GM18909 (cell line): Measurements from ENCODE around the gene SETBP1.

Experiments used
- ATAC-seq: cut with Tn5 transposase; IDR thresholded peaks from one replicate; pipeline ENCODE4 v1.9.1; 2021; ENCODE audit warnings: mild to moderate bottlenecking; ENCODE audit not compliant: unreplicated experiment, poor library complexity

The SETBP1 gene

DNA sequence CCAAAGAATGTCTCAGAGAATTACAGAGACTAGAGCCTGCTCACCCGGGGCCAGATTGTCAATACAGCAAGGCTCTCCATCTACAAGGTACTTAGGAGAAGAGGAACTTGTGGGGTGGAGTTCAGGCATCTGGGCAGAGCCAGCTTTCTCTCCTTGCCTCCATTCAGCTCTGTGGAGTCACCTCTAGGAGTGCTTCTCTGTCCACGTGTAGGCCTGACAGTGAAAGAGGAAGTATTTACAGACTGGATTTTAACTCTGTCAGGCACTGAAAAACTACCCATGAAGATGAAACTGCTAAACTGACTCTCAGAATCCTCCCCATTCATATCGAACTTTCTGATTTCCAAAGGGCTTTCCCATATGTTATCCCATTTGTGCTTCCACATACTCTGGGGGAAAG is 315.6 kb downstream of the SETBP1 start:
- peak; percentile 76 for ATAC-seq

- no peak for ATAC-seq
These were observed 316.5 kb downstream of the SETBP1 start for GRCh38 chr18:44997174-44997573.

- no peak for ATAC-seq
These were observed 317.7 kb downstream of the SETBP1 start for GRCh38 chr18:44998360-44998759.

GRCh38 chr18:45004546-45005080 is 323.9 kb downstream of the SETBP1 start:
- no peak for ATAC-seq

GRCh38 chr18:45006934-45007333 is 326.2 kb downstream of the SETBP1 start:
- no peak for ATAC-seq

GRCh38 chr18:45007531-45007930 is 326.8 kb downstream of the SETBP1 start:
- no peak for ATAC-seq

GRCh38 chr18:45008694-45009413 is 328.2 kb downstream of the SETBP1 start:
- no peak for ATAC-seq

DNA sequence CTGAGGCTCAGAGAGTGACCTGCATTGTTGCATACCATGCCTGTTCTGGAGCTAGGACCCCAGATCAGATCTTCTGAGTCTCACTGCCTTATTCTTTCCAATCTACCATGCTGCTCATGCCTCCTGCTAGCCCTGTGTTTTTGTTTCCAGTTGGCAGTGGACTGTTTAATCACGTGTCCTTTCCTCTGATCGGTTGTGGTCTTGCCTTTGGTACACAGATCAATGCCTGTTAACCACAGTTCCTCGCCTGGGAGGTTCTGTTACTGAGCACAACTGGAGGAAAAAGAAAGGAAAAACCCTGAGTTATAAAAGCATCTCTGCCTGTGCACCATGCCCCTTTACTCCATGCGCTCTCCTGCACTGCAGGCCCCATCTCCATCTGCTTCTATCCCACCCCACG is 329.1 kb downstream of the SETBP1 start:
- ATAC-seq = no peak

DNA sequence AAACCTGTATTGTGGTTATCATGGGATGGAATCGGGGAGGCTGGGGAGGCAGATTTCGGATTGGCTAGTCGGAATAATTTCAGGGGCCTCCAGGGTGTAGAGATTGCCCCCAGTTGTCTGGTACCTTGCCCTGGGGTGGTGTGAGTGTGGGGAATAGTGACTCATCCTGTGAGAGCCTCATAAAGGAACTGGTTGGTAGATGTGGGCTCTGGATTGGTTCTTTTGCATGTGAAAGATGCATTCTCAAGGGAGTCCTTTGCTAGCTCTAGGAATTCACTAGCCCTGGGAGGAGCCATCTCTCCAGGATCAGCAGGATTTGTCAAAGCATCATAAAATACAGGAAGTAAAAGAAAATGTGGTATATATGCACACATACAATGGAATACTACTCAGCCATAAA is 331.6 kb downstream of the SETBP1 start:
- ATAC-seq = no peak

DNA sequence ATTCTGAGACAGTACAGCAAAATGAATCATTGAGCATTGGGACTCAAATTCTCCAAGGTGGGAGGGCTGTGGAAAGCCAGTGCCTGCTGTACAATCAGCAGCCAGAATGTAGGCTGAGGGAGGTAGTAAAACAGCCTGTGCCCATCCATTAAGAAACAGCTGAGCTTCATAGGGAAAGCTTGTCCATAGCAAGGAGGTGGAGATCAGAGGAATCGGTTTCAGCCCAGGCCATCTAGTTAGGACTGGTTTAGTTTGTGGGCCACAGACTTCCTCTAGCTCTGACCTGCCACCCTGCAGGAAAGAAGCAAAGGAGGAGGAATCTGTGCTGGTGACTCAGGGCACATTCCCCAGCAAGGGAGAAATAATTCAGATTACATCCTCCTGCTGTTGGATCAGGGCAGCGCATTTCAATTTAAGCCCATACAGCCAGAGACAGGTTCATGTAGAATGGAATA is 333.4 kb downstream of the SETBP1 start:
- ATAC-seq = no peak

DNA sequence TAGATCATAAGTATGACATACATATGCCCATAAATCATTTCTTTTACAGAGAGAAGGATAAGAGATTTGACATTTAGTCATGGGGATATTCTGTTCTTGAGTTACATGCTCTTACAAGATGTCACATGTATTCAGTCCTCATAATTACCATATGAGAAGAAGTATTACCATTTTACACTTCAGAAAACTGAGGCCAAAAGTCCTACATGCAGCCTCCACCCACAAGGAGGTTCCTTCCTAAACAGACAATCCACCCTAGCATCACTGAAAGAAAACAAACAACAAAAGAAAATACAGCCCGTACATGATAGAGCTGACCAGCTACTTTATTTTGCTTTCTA is 335.1 kb downstream of the SETBP1 start:
- ATAC-seq = no peak

GRCh38 chr18:45019469-45019868 is 338.8 kb downstream of the SETBP1 start:
- ATAC-seq = no peak

- no peak for ATAC-seq
These were observed 342.8 kb downstream of the SETBP1 start for GRCh38 chr18:45023519-45023918.

DNA sequence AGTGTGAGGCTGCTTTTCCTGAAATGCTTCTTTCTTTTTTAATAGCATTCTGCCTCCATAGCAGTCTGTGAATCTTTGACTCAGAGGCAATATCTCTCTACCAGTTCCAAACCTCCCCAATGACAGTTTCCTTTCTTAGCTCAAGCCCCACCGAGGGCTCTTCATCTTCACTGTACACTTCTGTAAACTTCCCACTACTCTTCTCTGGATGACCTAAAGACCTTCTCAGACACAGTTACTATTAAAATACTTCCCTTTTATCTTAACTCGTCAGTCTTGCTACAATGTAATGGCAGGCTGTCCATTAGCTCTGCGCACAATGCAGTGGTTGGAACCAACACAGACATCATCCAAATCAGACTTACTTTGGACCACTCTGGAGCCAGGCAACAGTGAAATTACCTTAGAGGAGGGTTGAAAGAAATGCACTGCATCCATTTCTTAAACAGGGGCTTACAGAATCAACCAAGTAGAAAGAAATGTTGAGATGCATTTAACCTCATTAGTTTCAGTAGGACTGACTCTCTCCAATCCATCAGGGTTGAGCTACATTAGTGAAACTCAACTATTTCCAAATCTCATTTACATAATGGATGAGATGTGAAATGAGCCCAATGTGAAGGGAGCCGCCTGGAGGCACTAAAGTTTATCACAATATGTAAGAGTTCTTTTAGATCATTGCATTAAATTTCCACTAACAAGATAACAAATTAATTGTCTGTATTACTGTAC is 343.8 kb downstream of the SETBP1 start:
- ATAC-seq = no peak

DNA sequence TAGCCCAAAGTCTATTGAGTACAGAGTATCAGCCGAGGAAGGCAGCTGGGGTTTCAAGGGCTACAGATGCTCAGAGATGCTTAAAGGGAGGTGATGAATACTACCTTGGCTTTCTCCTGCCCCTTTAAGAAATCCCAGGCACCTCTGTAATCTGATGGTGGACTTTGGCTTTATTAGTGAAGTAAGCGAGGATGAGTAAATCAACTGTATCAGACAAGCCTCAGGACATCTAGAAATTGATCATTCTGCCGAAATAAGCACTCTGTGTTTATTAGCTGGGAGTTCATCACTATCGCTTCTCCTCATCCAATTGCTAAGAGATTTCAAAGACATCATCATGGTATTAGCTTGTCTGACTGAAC is 344.4 kb downstream of the SETBP1 start:
- no peak for ATAC-seq

GRCh38 chr18:45026162-45026561 is 345.5 kb downstream of the SETBP1 start:
- no peak for ATAC-seq

- no peak for ATAC-seq
These were observed 353.5 kb downstream of the SETBP1 start for GRCh38 chr18:45034179-45034578.

DNA sequence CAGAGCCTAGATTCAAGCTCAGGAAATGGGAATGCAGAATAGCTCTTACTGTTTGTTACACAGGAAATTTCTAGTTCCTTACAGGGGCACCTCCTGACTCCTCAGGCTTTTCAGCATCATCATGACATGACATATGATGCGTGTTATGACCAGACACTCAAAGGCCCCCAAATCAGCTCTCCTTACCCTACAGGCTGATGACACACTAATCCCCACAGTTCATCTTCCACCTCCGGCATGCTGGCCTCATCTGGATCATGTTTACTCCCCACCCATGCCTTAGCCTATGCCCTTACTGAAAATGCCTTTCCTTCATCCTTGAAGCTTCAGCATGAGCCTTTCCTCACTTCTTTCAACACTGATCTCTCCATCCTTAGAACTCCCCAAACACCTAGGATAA is 356.9 kb downstream of the SETBP1 start:
- no peak for ATAC-seq

- no peak for ATAC-seq
These were observed 358.7 kb downstream of the SETBP1 start for GRCh38 chr18:45039376-45039775.

DNA sequence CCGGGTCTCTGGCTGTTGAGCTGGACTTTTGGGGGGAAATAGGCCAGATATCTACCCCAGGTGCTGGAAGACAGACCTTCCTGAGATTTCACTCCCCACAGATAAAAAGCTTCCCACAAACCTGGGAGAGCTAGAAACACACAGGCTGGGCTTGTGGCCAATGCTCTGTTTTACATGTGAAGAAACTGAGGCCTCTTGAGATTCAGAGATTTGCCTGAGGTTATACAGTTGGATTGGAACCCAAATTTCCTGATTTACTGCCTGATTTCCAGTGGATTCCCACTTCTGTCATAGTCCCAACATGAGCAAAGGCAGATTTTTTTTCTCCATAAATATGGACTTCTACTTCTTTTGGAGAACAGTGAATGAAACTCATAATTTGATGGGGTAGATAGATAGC is 360.2 kb downstream of the SETBP1 start:
- ATAC-seq = no peak

DNA sequence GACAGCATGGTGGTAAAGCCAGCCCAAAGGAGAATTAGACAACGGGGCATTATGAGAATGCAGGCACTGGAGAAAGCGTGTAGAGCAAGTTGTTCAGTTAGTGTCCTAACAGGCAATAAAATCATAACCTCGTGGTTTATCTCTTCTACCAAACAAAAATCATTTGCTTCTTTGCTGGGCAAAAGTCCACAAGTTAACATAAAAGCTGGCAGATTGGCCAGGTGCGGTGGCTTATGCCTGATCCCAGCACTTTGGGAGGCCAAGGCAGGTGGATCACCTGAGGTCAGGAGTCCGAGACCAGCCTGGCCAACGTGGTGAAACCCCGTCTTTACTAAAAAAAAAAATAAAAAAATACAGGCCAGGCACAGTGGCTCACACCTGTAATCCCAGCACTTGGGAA is 364.1 kb downstream of the SETBP1 start:
- no peak for ATAC-seq

GRCh38 chr18:45046228-45046627 is 365.5 kb downstream of the SETBP1 start:
- no peak for ATAC-seq
